K562 (cell line): ENCODE measurements around the gene CSF1. TPM values are rescaled to one million over a fixed set of nuclear protein-coding genes. Genes with fewer than 3 reads are reported as not detected.

Source experiments
- CREB3 ChIP-seq: fragments of 450-650 bp; conservative IDR thresholded peaks from 2 replicates; pipeline ENCODE4 v1.6.1; 2016; ENCODE audit warnings: missing genetic modification characterization, low read depth, mild to moderate bottlenecking, missing compliant biosample characterization, moderate library complexity
- CXXC5 ChIP-seq: fragments of 250-450 bp; sonication (Bioruptor Pico); IDR thresholded peaks from 2 replicates; pipeline ENCODE4 v1.8.0; 2022; ENCODE audit warnings: inconsistent platforms, mild to moderate bottlenecking, moderate library complexity
- ELF1 ChIP-seq: fragments of 200-800 bp; sonication (Bioruptor generic); IDR thresholded peaks from 2 replicates; pipeline ENCODE4 v1.6.1; 2016; ENCODE audit warnings: missing genetic modification characterization, missing compliant biosample characterization
- ETV1 ChIP-seq: fragments of 450-650 bp; conservative IDR thresholded peaks from 2 replicates; pipeline ENCODE4 v1.6.1; 2016; ENCODE audit warnings: missing genetic modification characterization, control low read depth, low read depth, missing compliant biosample characterization
- FOSL1 ChIP-seq: fragments of 200-800 bp; sonication (Bioruptor generic); conservative IDR thresholded peaks from 2 replicates; pipeline ENCODE4 v1.6.1; 2016; ENCODE audit warnings: missing genetic modification characterization, missing compliant biosample characterization
- HDAC1 ChIP-seq, 2 experiments: fragments of 450-650 bp; IDR thresholded peaks; 2 replicates each; pipeline ENCODE4 v1.6.1; 2016 to 2017; ENCODE audit warnings: inconsistent platforms in 1 of 2, mild to moderate bottlenecking in 1 of 2, moderate library complexity in 1 of 2
- HINFP ChIP-seq: fragments of 450-650 bp; conservative IDR thresholded peaks from 2 replicates; pipeline ENCODE4 v1.6.1; 2016; ENCODE audit warnings: missing genetic modification characterization, low read depth, mild to moderate bottlenecking, control low read depth, missing compliant biosample characterization
- HSF4 ChIP-seq: fragments of 250-450 bp; sonication (Bioruptor Pico); IDR thresholded peaks from 2 replicates; pipeline ENCODE4 v2.1.2; 2022; ENCODE audit warnings: mild to moderate bottlenecking, moderate library complexity, borderline replicate concordance
- MITF ChIP-seq: IDR thresholded peaks from 2 replicates; pipeline ENCODE4 v1.6.1; 2014; ENCODE audit warnings: antibody characterized with exemption
- PBX2 ChIP-seq, 2 experiments: IDR thresholded peaks in 1 of 2; conservative IDR thresholded peaks in 1 of 2; 2 replicates each; pipeline ENCODE4 v1.6.1; 2016; ENCODE audit warnings: low read depth in 2 of 2, mild to moderate bottlenecking in 1 of 2, missing compliant biosample characterization in 1 of 2, missing genetic modification characterization in 1 of 2, moderate library complexity in 1 of 2
- SMARCC2 ChIP-seq: fragments of 450-650 bp; IDR thresholded peaks from 2 replicates; pipeline ENCODE4 v1.6.1; 2017; ENCODE audit warnings: antibody characterized with exemption, moderate library complexity, mild to moderate bottlenecking, low read depth
- SMARCE1 ChIP-seq: fragments of 450-650 bp; IDR thresholded peaks from 2 replicates; pipeline ENCODE4 v1.7.1; 2016; ENCODE audit warnings: mild to moderate bottlenecking
- TRIM24 ChIP-seq, 2 experiments: fragments of 450-650 bp; IDR thresholded peaks; 2 replicates each; pipeline ENCODE4 v1.6.1; 2016
- ZNF592 ChIP-seq: fragments of 450-650 bp; IDR thresholded peaks from 2 replicates; pipeline ENCODE4 v1.6.1; 2017; ENCODE audit warnings: antibody characterized with exemption, mild to moderate bottlenecking
- polyA plus RNA-seq, 8 experiments: library from polyadenylated mRNA; depleted of rRNA in 4 of 8; stranded (reverse) in 5 of 8; unstranded in 3 of 8; fragments of >200 nt; fragmentation: Nextera tagmentation in 2 of 8; fragmentation: Illumina TruSeq in 1 of 8; extraction: Ambion mirVana in 2 of 8; extraction: Trizol in 1 of 8; gene quantifications; 2 replicates each; pipeline versions ENCODE4 v1.2.1 to v1.2.3, GENCODE V29; 2011 to 2014; ENCODE audit warnings: inconsistent platforms in 1 of 8, missing spikeins in 1 of 8
- total RNA-seq, 7 experiments: library from RNA; depleted of rRNA in 6 of 7; stranded (reverse); fragments of >200 nt in 6 of 7; fragmentation: Illumina TruSeq in 2 of 7; extraction: Trizol in 2 of 7; gene quantifications; 2 replicates each; pipeline versions ENCODE4 v1.2.1 to v1.2.3, GENCODE V29; 2011 to 2021; ENCODE audit warnings: low replicate concordance in 1 of 7

CSF1 gene
- total and polyA plus RNA-seq, 9 of the 15 experiments (the other 6 are each of a cell fraction or from before 2014, with no cell fraction given), result 0.18 to 11.8 (median 2.8) TPM

- peak; percentile 96 for TF ChIP-seq ZNF592
- TF ChIP-seq FOSL1 (tag), result peak; percentile 97
- TF ChIP-seq ELF1 (tag), result 0 out of 2 replicates have a peak, but pooled peaks have one; percentile 13
- peak; percentile 84 for TF ChIP-seq SMARCC2
- 0 out of 2 replicates have a peak, but pooled peaks have one; percentile 42 for TF ChIP-seq ETV1
- peak; percentile 92 for TF ChIP-seq SMARCE1
- peak; percentile 77; the same call in 1 of the 2 replicates for TF ChIP-seq CREB3 (tag)
- peak in 1 of 2 experiments; percentile 85; a peak in 2 of 4 replicates for TF ChIP-seq HDAC1 (IDR thresholded peaks at IDR 0.05)
- no peak for TF ChIP-seq PBX2 (CRISPR knock-in tag; IDR thresholded peaks at IDR 0.05; ENCODE audit: low read depth)
- 0 out of 2 replicates have a peak, but pooled peaks have one; percentile 5 for TF ChIP-seq PBX2 (tag; conservative IDR thresholded peaks at IDR 0.05; ENCODE audit: low read depth)
- peak; percentile 73 for TF ChIP-seq CXXC5 (CRISPR knock-in tag)
- TF ChIP-seq HSF4 (CRISPR knock-in tag), result peak; percentile 10; the same call in 1 of the 2 replicates
- TF ChIP-seq HINFP (tag), result 0 out of 2 replicates have a peak, but pooled peaks have one; percentile 32
- peak; percentile 61 to 87; a peak in 3 of 4 replicates for TF ChIP-seq TRIM24 (IDR thresholded peaks at IDR 0.05)
- TF ChIP-seq MITF, result peak; percentile 95
These were observed 68.9 kb downstream of the CSF1 start (continued) for GRCh38 chr1:109979489-109980091.
